Measurements from ENCODE around the gene VANGL2. TPM values are rescaled to one million over a fixed set of nuclear protein-coding genes. Genes with fewer than 3 reads are reported as not detected.

VANGL2 gene
- total RNA-seq, 2 donors from 2014 or later, result 3.4 to 8.1 TPM

DNA sequence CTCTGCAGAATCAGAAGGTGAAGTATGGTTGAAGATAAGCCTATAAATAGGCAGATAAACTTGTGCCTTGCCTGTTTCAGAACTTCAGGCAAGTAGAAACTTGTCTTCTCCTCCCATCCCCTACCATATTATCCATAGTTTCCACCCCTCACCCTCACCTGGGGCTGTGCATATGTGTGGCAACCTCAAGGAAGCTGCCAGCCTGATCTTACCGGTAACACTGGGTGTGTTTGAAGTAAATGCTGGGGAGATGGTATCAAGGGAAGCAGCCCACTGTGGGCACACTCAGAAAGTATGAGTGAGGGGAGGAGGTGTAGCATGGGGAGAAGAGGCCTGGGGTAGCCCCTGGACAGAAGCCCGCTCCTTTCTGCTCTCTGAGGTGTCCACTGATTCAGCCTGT, 14.5 kb downstream of the VANGL2 start:
- no peak for DNase-seq (ENCODE audit: low spot score)
- no peaks in the 10 kb centered on the region for H3K27me3 ChIP-seq
- no peak for TF ChIP-seq CTCF (IDR thresholded peaks at IDR 0.05)
- H3K27ac ChIP-seq, result no peak overlapping the region
- H3K9me3 ChIP-seq, result no peaks in the 10 kb centered on the region
- H3K36me3 ChIP-seq, result no peaks in the 10 kb centered on the region
- H3K4me3 ChIP-seq, result no peak overlapping the region
- H3K4me1 ChIP-seq, result peaks cover 0 to 21% of the 10 kb centered on the region in 2 donors

- no peak for TF ChIP-seq CTCF (IDR thresholded peaks at IDR 0.05)
- Histone ChIP-seq H3K36me3 (no peaks in the 10 kb centered on the region), H3K4me1 (peaks cover 0 to 12% of the 10 kb centered on the region in 2 donors), H3K4me3 (no peak overlapping the region), H3K27me3 (no peaks in the 10 kb centered on the region), H3K9me3 (no peaks in the 10 kb centered on the region), H3K27ac (no peak overlapping the region)
- no peak for DNase-seq (ENCODE audit: low spot score)
These were observed 15.4 kb downstream of the VANGL2 start for GRCh38 chr1:160415696-160416290.

- Histone ChIP-seq H3K4me1 (peaks cover 0 to 6% of the 10 kb centered on the region in 2 donors), H3K27ac (no peak overlapping the region)
These were observed 16.0 kb downstream of the VANGL2 start for GRCh38 chr1:160416369-160416768.

DNA sequence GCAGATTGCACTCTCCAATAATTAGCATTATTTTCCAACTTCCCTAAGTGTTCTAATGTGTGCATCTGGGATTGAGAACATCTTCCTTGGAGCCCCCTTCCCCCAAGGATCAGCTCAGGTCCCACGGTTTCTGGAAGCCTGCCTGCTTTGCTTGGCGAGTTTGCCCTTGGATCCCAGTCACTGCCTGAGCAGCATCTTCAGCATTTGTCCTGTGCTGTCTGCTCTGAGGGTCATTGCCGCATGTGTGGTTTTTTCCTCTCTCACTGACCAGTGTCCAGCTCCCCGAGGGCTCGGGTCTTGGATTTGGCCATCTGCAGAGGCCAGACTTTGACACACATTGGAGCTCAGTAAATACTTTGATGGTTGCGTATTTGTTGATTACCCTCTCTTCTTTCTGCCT, 18.1 kb downstream of the VANGL2 start:
- H3K27me3 ChIP-seq, result no peaks in the 10 kb centered on the region
- no peak for DNase-seq (ENCODE audit: low spot score)
- H3K4me1 ChIP-seq, result peaks cover 0 to 4% of the 10 kb centered on the region in 2 donors
- H3K9me3 ChIP-seq, result no peaks in the 10 kb centered on the region
- peaks cover 3% of the 10 kb centered on the region for H3K36me3 ChIP-seq
- TF ChIP-seq CTCF (IDR thresholded peaks at IDR 0.05), result no peak
- no peak overlapping the region for H3K27ac ChIP-seq
- H3K4me3 ChIP-seq, result no peak overlapping the region

More at GRCh38 chr1:160416369-160416768, 16.0 kb downstream of the VANGL2 start:
- Histone ChIP-seq H3K27me3 (no peaks in the 10 kb centered on the region), H3K9me3 (no peaks in the 10 kb centered on the region), H3K4me3 (no peak overlapping the region), H3K36me3 (no peaks in the 10 kb centered on the region)
- DNase-seq (ENCODE audit: low spot score), result no peak
- no peak for TF ChIP-seq CTCF (IDR thresholded peaks at IDR 0.05)

- no peak for DNase-seq (ENCODE audit: low spot score)
- no peaks in the 10 kb centered on the region for H3K27me3 ChIP-seq
- H3K4me3 ChIP-seq, result no peak overlapping the region
- H3K4me1 ChIP-seq, result peaks cover 0 to 4% of the 10 kb centered on the region in 2 donors
- H3K9me3 ChIP-seq, result no peaks in the 10 kb centered on the region
- H3K36me3 ChIP-seq, result peaks cover 11% of the 10 kb centered on the region
- TF ChIP-seq CTCF (IDR thresholded peaks at IDR 0.05), result no peak
- H3K27ac ChIP-seq, result no peak overlapping the region
These were observed 18.9 kb downstream of the VANGL2 start for GRCh38 chr1:160419150-160419837.

Measured in right atrium auricular region (tissue), 2 donors.